IPS DF 6.9 (cell line): ENCODE data around the gene DOCK2.

Experiments
- DNase-seq: peaks from one replicate; pipeline ENCODE4 v3.0.0-alpha.2; 2013; ENCODE audit warnings: low read depth, low spot score
- H3K27ac ChIP-seq: one replicate; pipeline ENCODE4 v1.5.1; 2013; ENCODE audit warnings: low read length, control low read depth
- H3K27me3 ChIP-seq: 2 replicates; pipeline ENCODE4 v1.6.1; 2013; ENCODE audit warnings: mild to moderate bottlenecking, low read length; ENCODE audit not compliant: control insufficient read depth, insufficient read depth
- H3K36me3 ChIP-seq: 2 replicates; pipeline ENCODE4 v1.6.1; 2013; ENCODE audit warnings: low read length; ENCODE audit not compliant: control insufficient read depth, insufficient read depth
- H3K4me1 ChIP-seq: 2 replicates; pipeline ENCODE4 v1.6.1; 2013; ENCODE audit warnings: low read length; ENCODE audit not compliant: control insufficient read depth, insufficient read depth
- H3K4me3 ChIP-seq: 2 replicates; pipeline ENCODE4 v1.5.1; 2013; ENCODE audit warnings: mild to moderate bottlenecking, low read length
- H3K9me3 ChIP-seq: 2 replicates; pipeline ENCODE4 v1.6.1; 2013; ENCODE audit warnings: low read length, inconsistent platforms; ENCODE audit not compliant: control insufficient read depth, insufficient read depth
- WGBS: extraction: QIAGEN DNeasy Blood & Tissue Kit; methylation state at CpG from one replicate; pipeline ENCODE4 v1.1.7; 2013; ENCODE audit warnings: mixed read lengths, missing lambda C conversion rate; ENCODE audit not compliant: insufficient read length, insufficient coverage; 5-methylcytosine and 5-hydroxymethylcytosine counted together

DOCK2 gene

GRCh38 chr5:169906745-169907649 is 269.9 kb downstream of the DOCK2 start:
- Histone ChIP-seq H3K9me3 (no peaks in the 10 kb centered on the region), H3K27me3 (no peaks in the 10 kb centered on the region), H3K27ac (no peak overlapping the region), H3K4me3 (no peak overlapping the region), H3K36me3 (no peaks in the 10 kb centered on the region), H3K4me1 (no peaks in the 10 kb centered on the region)
- no CpG with 5 or more reads among the region's 8 CpGs for WGBS
- DNase-seq: no peak

DNA sequence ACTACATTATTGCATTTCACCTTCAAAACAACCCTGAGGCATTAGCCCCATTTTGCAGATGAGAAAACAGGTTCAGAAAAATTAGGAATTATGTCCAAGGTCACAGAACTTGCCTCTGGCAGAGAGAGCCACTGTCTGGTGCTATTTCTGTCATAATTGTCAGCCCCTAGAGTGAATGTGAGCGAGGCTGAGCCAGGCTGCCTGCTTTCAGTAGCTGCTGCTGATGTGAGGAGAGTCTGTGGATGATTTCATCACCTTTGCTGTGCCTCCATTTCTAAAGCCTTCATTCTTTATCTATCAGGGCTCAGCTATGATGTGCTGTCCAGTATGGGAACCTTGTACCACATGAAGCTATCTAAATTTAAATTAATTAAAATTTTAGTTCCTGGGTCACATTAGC is 271.8 kb downstream of the DOCK2 start:
- no peak overlapping the region for H3K4me3 ChIP-seq
- no peak overlapping the region for H3K27ac ChIP-seq
- no peaks in the 10 kb centered on the region for H3K4me1 ChIP-seq
- no CpG with 5 or more reads among the region's 1 CpG for WGBS
- no peaks in the 10 kb centered on the region for H3K36me3 ChIP-seq
- no peak for DNase-seq
- H3K27me3 ChIP-seq: no peaks in the 10 kb centered on the region
- no peaks in the 10 kb centered on the region for H3K9me3 ChIP-seq

DNA sequence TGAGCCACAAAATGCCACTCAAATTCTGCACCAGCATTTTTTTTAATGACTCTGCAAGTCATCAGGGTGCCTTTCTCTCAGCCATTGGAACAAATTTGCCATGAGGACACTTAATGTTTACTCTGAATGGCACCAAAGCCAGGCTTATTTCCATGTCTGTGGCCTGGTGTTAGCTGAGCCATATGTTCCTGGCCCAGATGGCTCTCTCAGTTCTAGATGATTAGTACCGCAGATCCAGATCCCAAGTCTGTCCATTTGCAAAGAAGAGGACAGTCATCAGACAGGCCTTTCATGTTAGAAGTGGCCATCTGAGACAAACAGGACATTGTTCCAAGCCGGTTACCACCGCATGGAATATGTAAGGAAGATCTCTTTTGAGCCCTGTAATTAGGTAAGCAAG is 272.9 kb downstream of the DOCK2 start:
- DNase-seq: no peak
- no peaks in the 10 kb centered on the region for H3K36me3 ChIP-seq
- WGBS: no CpG with 5 or more reads among the region's 3 CpGs
- no peak overlapping the region for H3K27ac ChIP-seq
- H3K4me1 ChIP-seq: no peaks in the 10 kb centered on the region
- no peaks in the 10 kb centered on the region for H3K27me3 ChIP-seq
- no peak overlapping the region for H3K4me3 ChIP-seq
- no peaks in the 10 kb centered on the region for H3K9me3 ChIP-seq

DNA sequence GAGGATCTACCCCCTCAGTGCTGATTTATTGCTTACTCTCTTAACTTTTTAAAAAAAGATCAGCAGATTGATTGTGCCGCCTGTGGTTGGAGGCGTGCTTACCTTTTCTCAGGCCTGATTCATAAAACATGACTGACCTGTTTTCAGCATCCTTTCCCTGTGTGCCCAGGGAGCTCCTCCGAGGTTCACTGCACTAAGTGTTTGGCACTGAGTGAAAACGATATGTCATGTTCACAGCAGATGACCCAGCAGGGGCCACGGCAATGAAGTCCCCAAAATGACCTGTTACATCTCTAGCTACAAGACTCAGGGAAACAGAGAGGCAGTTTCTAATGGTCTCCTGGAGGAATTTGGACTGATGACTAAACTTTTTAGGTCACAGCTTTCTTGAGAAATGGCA is 273.3 kb downstream of the DOCK2 start:
- no peak overlapping the region for H3K27ac ChIP-seq
- DNase-seq: no peak
- no peak overlapping the region for H3K4me3 ChIP-seq
- no peaks in the 10 kb centered on the region for H3K36me3 ChIP-seq
- H3K9me3 ChIP-seq: no peaks in the 10 kb centered on the region
- H3K27me3 ChIP-seq: no peaks in the 10 kb centered on the region
- no peaks in the 10 kb centered on the region for H3K4me1 ChIP-seq
- no CpG with 5 or more reads among the region's 5 CpGs for WGBS

- H3K9me3 ChIP-seq: no peaks in the 10 kb centered on the region
- no peak for DNase-seq
- H3K4me3 ChIP-seq: no peak overlapping the region
- no peaks in the 10 kb centered on the region for H3K4me1 ChIP-seq
- H3K36me3 ChIP-seq: no peaks in the 10 kb centered on the region
- H3K27me3 ChIP-seq: no peaks in the 10 kb centered on the region
- WGBS: no CpG with 5 or more reads among the region's 4 CpGs
- H3K27ac ChIP-seq: no peak overlapping the region
Measured at GRCh38 chr5:169911448-169912212, 274.6 kb downstream of the DOCK2 start.

- Histone ChIP-seq H3K9me3 (no peaks in the 10 kb centered on the region), H3K4me1 (no peaks in the 10 kb centered on the region), H3K27ac (no peak overlapping the region), H3K36me3 (no peaks in the 10 kb centered on the region), H3K27me3 (no peaks in the 10 kb centered on the region), H3K4me3 (no peak overlapping the region)
- DNase-seq: no peak
- no CpG with 5 or more reads among the region's 2 CpGs for WGBS
Measured at GRCh38 chr5:169913479-169913878, 276.4 kb downstream of the DOCK2 start.

- DNase-seq: no peak
- Histone ChIP-seq H3K4me1 (no peaks in the 10 kb centered on the region), H3K4me3 (no peak overlapping the region), H3K9me3 (no peaks in the 10 kb centered on the region), H3K36me3 (no peaks in the 10 kb centered on the region), H3K27ac (no peak overlapping the region), H3K27me3 (no peaks in the 10 kb centered on the region)
- no CpG with 5 or more reads among the region's 2 CpGs for WGBS
Measured at GRCh38 chr5:169914766-169915165, 277.7 kb downstream of the DOCK2 start.

DNA sequence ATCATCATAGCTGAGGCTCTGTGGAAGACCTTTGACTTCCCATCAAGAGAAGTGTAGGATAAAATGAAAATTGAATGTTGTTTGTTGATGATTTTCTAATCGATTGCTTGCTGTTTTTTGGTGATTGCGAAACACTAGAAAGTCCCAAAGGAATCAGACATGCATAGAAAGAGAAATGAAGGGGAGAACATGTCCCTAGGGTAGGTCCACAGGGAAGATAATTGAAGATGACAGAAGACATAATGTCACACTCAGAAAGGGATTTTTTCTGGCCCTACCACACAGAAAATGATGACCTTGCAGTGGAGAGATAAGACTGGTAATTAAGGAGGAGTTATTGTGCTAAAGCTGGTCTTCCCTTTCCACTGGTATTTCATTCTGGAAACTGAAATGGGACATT is 280.4 kb downstream of the DOCK2 start:
- no peak overlapping the region for H3K27ac ChIP-seq
- no peaks in the 10 kb centered on the region for H3K27me3 ChIP-seq
- H3K4me1 ChIP-seq: no peaks in the 10 kb centered on the region
- no peaks in the 10 kb centered on the region for H3K36me3 ChIP-seq
- no peak for DNase-seq
- H3K4me3 ChIP-seq: no peak overlapping the region
- WGBS: 100% methylated on average over 2 of the region's 2 CpGs
- no peaks in the 10 kb centered on the region for H3K9me3 ChIP-seq

GRCh38 chr5:169918228-169918627 is 281.2 kb downstream of the DOCK2 start:
- Histone ChIP-seq H3K36me3 (no peaks in the 10 kb centered on the region), H3K4me3 (no peak overlapping the region), H3K27ac (no peak overlapping the region), H3K4me1 (no peaks in the 10 kb centered on the region), H3K27me3 (no peaks in the 10 kb centered on the region), H3K9me3 (no peaks in the 10 kb centered on the region)
- DNase-seq: no peak
- no CpG with 5 or more reads among the region's 2 CpGs for WGBS

DNA sequence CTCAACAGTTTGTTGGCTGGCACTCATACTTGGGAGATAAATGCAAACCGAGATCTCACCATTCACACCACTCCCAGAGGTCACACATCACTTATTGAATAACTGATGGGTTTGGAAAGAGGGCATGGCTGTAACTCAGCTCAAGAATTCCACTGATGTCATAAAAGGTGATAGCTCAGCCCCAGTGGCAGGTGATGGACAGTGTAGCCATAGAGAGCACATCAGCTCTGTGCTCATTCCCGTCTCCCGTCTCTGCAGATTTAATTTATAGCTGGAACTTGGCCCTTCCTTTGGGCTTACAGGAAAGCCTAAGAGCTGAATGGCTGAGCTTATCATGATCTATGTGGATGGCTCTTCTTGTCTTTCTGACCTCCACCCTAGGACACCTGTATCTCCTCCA is 283.4 kb downstream of the DOCK2 start:
- no peak overlapping the region for H3K4me3 ChIP-seq
- H3K27ac ChIP-seq: no peak overlapping the region
- no peaks in the 10 kb centered on the region for H3K27me3 ChIP-seq
- no peak for DNase-seq
- no peaks in the 10 kb centered on the region for H3K9me3 ChIP-seq
- WGBS: no CpG with 5 or more reads among the region's 3 CpGs
- H3K36me3 ChIP-seq: no peaks in the 10 kb centered on the region
- H3K4me1 ChIP-seq: no peaks in the 10 kb centered on the region
